Activated CD4-positive, CD25-positive, alpha-beta regulatory T cell (primary cell): Measurements from ENCODE around the gene CCNY.
"Not testable (repeated sequence)": the region's sequence is repeated elsewhere in the genome, so short reads cannot be mapped to it uniquely, and the experiment has no call there.

Source experiments
- DNase-seq, 4 experiments: peaks; one replicate each; lab custom pipeline; 2025; lab: John Stamatoyannopoulos, UW

The CCNY gene

GRCh38 chr10:35334297-35334696 is 2.0 kb upstream of the CCNY start:
- no peak for DNase-seq

DNA sequence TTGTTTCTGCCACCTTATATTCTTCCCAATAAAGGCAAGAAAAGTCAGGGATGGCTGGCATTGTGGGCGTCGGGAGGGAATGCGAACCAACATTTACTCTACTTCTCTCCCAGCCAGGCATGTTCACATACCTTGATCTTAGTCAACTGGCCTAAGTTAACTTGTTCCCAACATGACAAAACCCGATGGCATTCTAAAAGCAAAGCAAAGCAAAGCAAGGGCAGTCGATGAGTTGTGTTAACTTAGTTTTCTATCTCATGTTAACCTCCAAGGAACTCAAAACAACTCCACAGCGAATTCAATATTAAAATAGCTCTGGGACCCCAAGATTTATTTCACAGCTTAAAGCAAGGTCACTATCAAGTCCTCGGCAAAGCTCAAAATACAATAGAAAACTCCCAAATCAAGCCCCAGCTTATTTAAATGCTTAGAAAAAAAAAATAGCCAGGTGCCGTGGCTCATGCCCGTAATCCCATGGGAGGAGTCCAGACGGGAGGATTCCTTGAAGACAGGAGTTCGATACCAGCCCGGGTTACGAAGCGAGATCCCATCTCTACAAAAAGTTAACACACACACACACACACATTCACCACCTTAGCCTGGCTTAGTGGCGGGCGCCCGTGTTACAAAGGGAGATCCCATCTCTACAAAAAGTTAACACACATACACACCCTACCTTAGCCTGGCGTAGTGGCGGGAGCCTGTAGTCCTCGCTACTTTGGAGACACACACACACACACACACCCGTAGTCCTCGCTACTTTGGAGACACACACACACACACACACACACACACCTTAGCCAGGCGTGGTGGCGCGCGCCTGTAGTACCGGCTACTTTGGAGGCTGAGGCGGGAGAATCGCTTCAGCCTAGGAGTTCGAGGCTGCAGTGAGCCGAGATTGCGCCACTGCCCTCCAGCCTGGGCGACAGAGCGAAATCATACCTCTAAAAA is 901 bp upstream of the CCNY start:
- no peak for DNase-seq

DNA sequence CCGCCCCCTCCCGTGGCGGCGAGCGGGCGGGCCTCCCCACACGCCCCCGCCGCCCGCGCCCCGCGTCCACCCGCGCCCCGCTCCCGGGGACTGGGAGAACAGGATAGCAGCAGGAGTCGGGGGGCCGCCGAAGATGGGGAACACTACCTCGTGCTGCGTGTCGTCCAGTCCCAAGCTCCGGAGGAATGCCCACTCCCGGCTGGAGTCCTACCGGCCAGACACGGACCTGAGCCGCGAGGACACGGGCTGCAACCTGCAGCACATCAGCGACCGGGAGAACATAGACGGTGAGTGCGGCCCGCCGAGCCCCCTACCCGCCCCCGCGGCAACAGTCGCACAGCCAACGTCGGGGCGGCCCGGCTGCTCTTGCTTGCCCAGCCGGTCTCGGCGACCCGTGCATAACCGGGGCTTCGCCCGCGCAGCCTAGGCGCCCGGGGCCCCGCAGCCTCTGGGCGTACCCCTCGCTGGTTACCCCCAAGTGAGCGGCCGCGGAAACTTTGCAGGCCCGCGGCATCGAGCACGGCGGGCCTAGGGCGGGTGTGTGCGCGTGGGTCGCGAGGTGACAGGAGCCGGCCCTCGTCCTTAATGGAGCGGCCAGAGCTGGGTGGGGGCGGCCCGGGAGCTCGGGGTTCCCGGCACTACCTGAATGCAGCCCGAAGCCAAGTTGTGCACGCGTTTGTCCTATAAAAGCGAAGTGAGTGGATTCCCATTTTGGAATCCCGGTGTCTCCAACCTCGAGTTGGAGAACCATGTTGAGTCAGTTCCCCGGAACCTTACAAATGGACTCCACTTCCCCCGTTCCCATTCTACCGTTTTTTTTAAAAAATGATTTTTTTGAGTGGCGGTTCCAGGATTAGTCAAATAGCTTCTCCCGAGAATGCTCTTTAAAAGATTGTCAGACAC is 863 bp downstream of the CCNY start:
- DNase-seq: peak in 1 of 4 experiments; percentile 7

DNA sequence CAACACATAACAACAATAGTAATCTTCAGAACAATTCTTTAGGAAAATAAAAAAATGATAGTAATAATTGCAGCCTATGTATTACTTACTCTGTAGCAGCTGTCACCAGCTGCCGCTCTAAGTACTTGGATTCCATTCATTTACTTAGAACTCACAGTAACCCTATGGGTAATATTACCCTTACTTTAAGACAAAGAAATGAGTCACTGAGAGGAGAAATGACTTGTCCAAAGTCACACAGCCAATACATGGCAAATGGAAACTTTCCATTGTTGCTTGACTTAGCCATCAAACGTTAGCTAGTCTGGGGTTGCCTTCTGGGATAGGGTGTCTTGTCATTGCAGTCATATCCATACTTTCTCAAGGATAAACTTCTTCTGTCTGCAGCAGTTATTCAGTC is 3.6 kb downstream of the CCNY start:
- no peak for DNase-seq

DNA sequence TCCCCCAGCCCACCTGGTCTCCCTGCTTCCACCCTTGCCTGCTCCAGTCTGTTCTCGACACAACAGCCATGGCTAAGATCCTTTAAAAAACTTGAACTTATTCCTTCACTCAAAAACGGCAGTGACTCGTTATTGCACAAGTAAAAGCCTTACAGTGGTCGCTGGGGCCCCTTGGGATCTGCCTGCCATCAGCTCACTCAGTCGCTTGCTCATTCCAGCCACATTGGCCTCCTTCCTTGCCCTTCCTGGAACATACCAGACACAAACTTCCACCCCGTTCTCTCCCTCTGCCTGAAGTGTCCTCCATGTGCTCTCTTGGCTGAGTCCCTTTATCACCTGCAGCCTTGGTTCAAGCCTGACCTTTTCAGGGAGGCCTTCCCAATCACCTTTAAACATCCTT is 4.7 kb downstream of the CCNY start:
- no peak for DNase-seq

- no peak for DNase-seq
These were observed 5.2 kb downstream of the CCNY start for GRCh38 chr10:35341521-35341920.

DNA sequence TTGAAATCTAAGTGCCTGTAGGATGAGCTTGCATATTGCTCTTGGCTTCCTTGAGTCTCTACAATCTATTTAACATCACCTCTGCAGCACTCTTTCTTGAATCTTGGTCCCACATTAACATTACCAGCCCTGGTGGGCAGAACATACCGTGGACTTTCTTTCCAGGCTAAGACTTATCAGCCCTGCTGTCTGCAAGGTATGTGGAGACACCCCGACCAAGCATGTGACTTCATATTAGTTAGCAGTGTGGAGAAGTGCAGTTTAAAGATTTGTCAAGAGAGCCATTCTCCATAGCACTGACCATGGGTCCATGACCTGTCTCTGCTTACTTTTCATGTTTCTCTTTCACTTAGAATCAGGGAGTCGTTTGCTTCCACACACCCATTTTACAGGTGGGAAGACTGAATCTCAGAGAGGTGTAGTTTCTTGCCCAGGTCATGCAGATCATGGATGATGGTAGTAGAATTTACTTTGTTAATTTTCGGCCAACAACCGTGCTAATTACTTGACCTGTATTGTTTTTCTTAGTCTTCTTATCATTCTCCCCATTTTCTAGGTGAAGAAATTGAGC is 6.0 kb downstream of the CCNY start:
- no peak for DNase-seq

- DNase-seq: no peak
These were observed 7.4 kb downstream of the CCNY start for GRCh38 chr10:35343739-35344138.

- no peak for DNase-seq
These were observed 9.1 kb downstream of the CCNY start for GRCh38 chr10:35345383-35345742.

DNA sequence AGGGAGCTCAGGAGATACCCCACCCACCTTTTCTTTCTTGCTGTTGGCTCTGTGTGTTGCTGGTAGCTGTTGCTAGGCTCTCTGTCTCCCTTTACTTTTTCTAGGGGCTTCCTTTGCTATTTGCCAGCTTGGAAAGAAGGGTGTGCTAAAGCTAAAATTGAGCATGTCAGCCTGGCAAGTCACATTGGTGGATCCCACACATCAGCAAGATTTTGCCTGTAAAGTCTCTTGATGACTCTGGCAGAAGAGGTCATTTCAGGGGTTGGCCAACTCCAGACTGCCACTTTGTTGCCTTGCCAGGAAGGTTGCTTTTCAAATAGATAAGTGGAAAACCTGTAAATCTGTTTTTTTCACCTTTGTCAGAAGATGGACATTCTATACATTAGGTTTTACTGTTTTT is 9.9 kb downstream of the CCNY start:
- no peak for DNase-seq

GRCh38 chr10:35347121-35347562 is 10.8 kb downstream of the CCNY start:
- no peak for DNase-seq

GRCh38 chr10:35347899-35348608 is 11.7 kb downstream of the CCNY start:
- DNase-seq: no peak

- no peak for DNase-seq
These were observed 12.5 kb downstream of the CCNY start for GRCh38 chr10:35348609-35349388.

GRCh38 chr10:35349389-35349915 is 13.1 kb downstream of the CCNY start:
- no peak for DNase-seq

- no peak for DNase-seq
These were observed 14.7 kb downstream of the CCNY start for GRCh38 chr10:35351021-35351420.

GRCh38 chr10:35352097-35352496 is 15.8 kb downstream of the CCNY start:
- DNase-seq: no peak

DNA sequence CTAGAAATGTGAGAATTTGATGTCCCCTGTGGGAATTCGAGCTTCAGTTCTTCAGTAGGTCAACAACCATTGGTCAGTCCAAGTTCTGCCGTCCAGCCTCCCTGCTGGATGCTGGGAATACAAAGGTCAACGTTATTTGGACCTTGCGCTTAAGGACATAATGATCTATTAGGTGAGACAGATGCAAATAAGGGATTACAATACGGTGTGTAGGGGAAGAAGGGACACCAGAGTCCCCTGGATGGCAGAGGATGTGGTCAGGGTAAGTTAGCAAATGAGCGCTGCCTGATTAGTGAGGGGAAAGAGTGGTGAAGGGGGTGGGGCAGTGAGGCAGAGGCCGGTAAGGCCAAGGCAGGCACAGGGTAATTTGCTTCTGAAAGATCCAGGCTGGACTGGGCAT is 16.2 kb downstream of the CCNY start:
- no peak for DNase-seq

DNA sequence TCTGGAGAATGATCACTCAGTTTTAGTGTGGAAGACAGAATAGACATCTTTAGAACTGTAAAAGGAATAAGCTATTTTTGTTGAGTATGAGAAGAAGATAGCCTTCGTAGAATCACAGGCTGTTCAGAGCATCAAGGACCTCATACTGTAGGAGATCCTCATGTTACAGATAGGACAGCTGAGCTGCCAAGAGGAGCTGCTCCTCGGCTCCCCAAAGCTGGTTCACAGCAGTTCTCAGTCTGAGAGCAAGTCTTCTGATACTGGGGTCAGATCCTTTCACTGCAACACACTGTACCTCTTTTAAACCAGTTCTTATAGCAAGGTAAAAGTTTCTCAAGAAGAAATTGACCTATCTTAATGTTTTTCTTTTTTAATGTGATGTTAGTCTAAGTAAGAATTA is 17.1 kb downstream of the CCNY start:
- no peak for DNase-seq

DNA sequence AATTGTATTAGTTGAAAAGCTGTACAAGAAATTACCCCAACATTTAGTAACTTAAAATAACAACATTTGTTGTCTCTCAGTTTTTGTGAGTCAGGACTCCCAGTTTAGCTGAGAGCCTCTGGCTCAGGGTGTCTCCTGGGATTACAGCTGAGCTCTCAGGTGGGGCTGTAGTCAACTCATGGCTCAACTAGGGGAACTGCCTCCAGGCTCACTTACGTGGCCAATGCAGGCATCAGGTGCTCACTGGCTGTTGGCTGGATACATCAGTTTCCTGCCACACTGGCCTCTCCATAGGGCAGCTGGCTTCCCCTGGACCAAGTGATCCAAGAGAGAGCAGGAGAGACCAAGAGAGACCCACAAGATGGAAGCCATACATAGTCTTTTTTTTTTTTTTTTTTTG is 17.5 kb downstream of the CCNY start:
- no peak for DNase-seq

- DNase-seq: not testable (repeated sequence)
These were observed 17.9 kb downstream of the CCNY start for GRCh38 chr10:35354257-35354656.
